Pancreas (tissue), 10 donors: ENCODE results near the gene SLTM. TPM values are rescaled to one million over a fixed set of nuclear protein-coding genes. Genes with fewer than 3 reads are reported as not detected.
"Not testable (repeated sequence)": the region's sequence is repeated elsewhere in the genome, so short reads cannot be mapped to it uniquely, and the experiment has no call there.

Source experiments
- ATAC-seq, 4 donors: fragments of 200-7000 bp; cut with Tn5 transposase; one replicate each; pipeline versions ENCODE4 v1.8.0 to v1.9.1; 2020; ENCODE audit warnings: mild to moderate bottlenecking in 4 of 4, moderate library complexity in 4 of 4
- DNase-seq, 6 donors: peaks; one replicate each; pipeline ENCODE4 v3.0.0-alpha.2; 2020
- FAIRE-seq: peaks from 2 replicates; lab custom pipeline; 2012; peaks lifted over from hg19 to GRCh38; lab: Jason Lieb, UNC
- H3K27ac ChIP-seq, 4 donors: fragments of 200-600 bp; sonication (generic); 1 replicate in 3 of 4; 2 replicates in 1 of 4; pipeline versions ENCODE4 v1.5.0 to v1.8.0; 2020
- H3K27me3 ChIP-seq, 4 donors: fragments of 200-600 bp; one replicate each; pipeline ENCODE4 v1.8.0; 2021
- H3K36me3 ChIP-seq, 3 donors: fragments of 200-600 bp; sonication (generic) in 1 of 3; one replicate each; pipeline versions ENCODE4 v1.5.0 to v1.8.0; 2020 to 2021
- H3K4me1 ChIP-seq, 3 donors: fragments of 200-600 bp; one replicate each; pipeline ENCODE4 v1.8.0; 2021
- H3K4me3 ChIP-seq, 4 donors: fragments of 200-600 bp; sonication (generic) in 2 of 4; one replicate each; pipeline versions ENCODE4 v1.5.0 to v1.8.0; 2020 to 2021
- H3K9me3 ChIP-seq, 4 donors: fragments of 200-600 bp; one replicate each; pipeline ENCODE4 v1.8.0; 2021
- WGBS, 2 donors: extraction: QIAGEN DNeasy Blood & Tissue Kit; methylation state at CpG; one replicate each; pipeline ENCODE4 v1.1.7; 2013; 5-methylcytosine and 5-hydroxymethylcytosine counted together
- intact Hi-C, 3 donors: fragments of 100-400 bp; cut with DNase I; formaldehyde crosslinking; loops; one replicate each; pipeline versions ENCODE4 v1.11.1 to v1.14.2; 2022
- polyA plus RNA-seq, 2 donors: library from polyadenylated mRNA; stranded (reverse); fragments of 200-250 nt; gene quantifications; one replicate each; pipeline ENCODE4 v1.2.3, GENCODE V29; 2013
- total RNA-seq, 6 donors: library from RNA; stranded (reverse); fragmentation: NEBNext Ultra II Directional in 4 of 6; extraction: Animal tissue kit (Norgen Biotek cat#: 25700) in 4 of 6; gene quantifications; one replicate each; pipeline versions ENCODE4 v1.2.1 to v1.2.4, GENCODE V29; 2021 to 2023
- TF ChIP-seq, protein P1 (sequence below), 4 donors: fragments of 200-600 bp; sonication (generic) in 3 of 4; IDR thresholded peaks; one replicate each; pipeline versions ENCODE4 v1.5.0 to v1.8.0; 2021; ENCODE audit warnings: antibody characterized with exemption in 4 of 4
- donor health status: healthy with polysubstance abuse.
- donor health status: DM: no; HTN: no; CAD: no; lungs with moderate emphysema.
- donor health status: DM: no; HTN: no; CAD: no.
- donor health status: control.
- donor health status: control.
- donor health status: Bipolar disorder and iron deficiency.
- donor health status: DM: yes; HTN: yes; CAD: no.
- donor health status: DM: no; HTN: no; CAD: no.
- donor health status: DM: no; HTN: no; CAD: no.
- donor health status: DM: yes; HTN: yes; CAD: no.

SLTM gene
- total and polyA plus RNA-seq, 8 donors, result 25.2 to 49.6 (median 33.3) TPM

GRCh38 chr15:58923696-58924300 lies 9.7 kb downstream of the SLTM start:
- FAIRE-seq, result no peak

DNA sequence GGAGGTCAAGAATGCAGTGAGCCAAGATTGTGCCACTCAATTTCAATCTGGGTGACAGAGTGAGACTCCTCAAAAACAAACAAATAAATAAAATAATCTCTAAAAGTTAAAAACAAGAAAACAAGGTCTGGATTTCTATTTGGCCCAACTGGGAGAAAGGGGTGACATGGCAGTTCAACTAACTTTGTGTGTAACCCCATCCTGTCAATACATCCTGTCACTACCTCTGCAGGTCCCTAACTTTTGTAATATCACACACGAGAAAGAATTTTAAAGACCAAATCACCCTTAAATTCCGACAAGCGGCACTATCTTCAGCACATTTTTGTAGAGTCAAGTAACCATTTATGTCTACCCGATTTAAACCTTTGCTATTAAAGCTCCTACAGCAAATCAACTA lies 10.2 kb downstream of the SLTM start:
- FAIRE-seq (no peak), DNase-seq (no peak)
- intact Hi-C loops, result no loop called here

More at GRCh38 chr15:58923696-58924300, 9.7 kb downstream of the SLTM start:
- intact Hi-C loops, result no loop called here
- TF ChIP-seq, protein P1, sequence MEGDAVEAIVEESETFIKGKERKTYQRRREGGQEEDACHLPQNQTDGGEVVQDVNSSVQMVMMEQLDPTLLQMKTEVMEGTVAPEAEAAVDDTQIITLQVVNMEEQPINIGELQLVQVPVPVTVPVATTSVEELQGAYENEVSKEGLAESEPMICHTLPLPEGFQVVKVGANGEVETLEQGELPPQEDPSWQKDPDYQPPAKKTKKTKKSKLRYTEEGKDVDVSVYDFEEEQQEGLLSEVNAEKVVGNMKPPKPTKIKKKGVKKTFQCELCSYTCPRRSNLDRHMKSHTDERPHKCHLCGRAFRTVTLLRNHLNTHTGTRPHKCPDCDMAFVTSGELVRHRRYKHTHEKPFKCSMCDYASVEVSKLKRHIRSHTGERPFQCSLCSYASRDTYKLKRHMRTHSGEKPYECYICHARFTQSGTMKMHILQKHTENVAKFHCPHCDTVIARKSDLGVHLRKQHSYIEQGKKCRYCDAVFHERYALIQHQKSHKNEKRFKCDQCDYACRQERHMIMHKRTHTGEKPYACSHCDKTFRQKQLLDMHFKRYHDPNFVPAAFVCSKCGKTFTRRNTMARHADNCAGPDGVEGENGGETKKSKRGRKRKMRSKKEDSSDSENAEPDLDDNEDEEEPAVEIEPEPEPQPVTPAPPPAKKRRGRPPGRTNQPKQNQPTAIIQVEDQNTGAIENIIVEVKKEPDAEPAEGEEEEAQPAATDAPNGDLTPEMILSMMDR (IDR thresholded peaks at IDR 0.05), result no peak
- peak overlapping the region in 1 of 4 donors; percentile 7 for H3K27ac ChIP-seq
- ATAC-seq (peak in 1 of 4 donors; percentile 18), DNase-seq (no peak)
- no peak overlapping the region for H3K4me3 ChIP-seq
- no peaks in the 10 kb centered on the region for H3K27me3 ChIP-seq
- no peaks in the 10 kb centered on the region for H3K9me3 ChIP-seq
- peaks cover 0 to 12% (median 5%) of the 10 kb centered on the region in 3 donors for H3K36me3 ChIP-seq
- H3K4me1 ChIP-seq, result peaks cover 0 to 3% (median 0%) of the 10 kb centered on the region in 3 donors
- WGBS, 2 donors, result 91 to 92% methylated on average over 10 of the region's 10 CpGs

GRCh38 chr15:58921267-58921790 lies 12.2 kb downstream of the SLTM start:
- FAIRE-seq (no peak), DNase-seq (no peak), ATAC-seq (no peak)
- H3K36me3 ChIP-seq, result no peaks in the 10 kb centered on the region
- H3K27me3 ChIP-seq, result no peaks in the 10 kb centered on the region
- TF ChIP-seq, protein P1 (IDR thresholded peaks at IDR 0.05), result no peak
- H3K4me3 ChIP-seq, result no peak overlapping the region
- peaks cover 0 to 3% (median 0%) of the 10 kb centered on the region in 3 donors for H3K4me1 ChIP-seq
- intact Hi-C loops, result no loop called here
- H3K27ac ChIP-seq, result no peak overlapping the region
- 80 to 82% methylated on average over 4 of the region's 4 CpGs for WGBS, 2 donors
- no peaks in the 10 kb centered on the region for H3K9me3 ChIP-seq

More for the DNA sequence above, 10.2 kb downstream of the SLTM start:
- TF ChIP-seq, protein P1 (IDR thresholded peaks at IDR 0.05), result no peak
- no peaks in the 10 kb centered on the region for H3K9me3 ChIP-seq
- no peak overlapping the region for H3K4me3 ChIP-seq
- ATAC-seq, result no peak
- H3K27me3 ChIP-seq, result no peaks in the 10 kb centered on the region
- peaks cover 0 to 3% (median 0%) of the 10 kb centered on the region in 3 donors for H3K4me1 ChIP-seq
- H3K36me3 ChIP-seq, result peaks cover 0 to 10% (median under 1%) of the 10 kb centered on the region in 3 donors
- WGBS, 2 donors, result 90% methylated on average over 4 of the region's 4 CpGs
- H3K27ac ChIP-seq, result peak overlapping the region in 1 of 4 donors; percentile 7

DNA sequence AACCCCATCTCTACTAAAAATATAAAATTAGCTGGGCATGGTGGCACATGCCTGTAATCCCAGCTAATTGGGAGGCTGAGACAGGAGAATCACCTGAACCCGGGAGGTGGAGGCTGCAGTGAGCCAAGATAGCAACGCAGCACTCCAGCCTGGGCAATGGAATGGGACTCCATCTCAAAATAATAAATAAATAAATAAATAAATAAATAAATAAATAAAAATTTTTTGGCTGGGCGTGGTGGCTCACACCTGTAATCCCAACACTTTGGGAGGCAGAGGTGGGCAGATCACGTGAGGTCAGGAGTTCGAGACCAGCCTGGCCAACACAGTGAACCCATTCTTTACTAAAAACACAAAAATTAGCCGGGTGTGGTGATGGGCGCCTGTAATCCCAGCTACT lies 13.0 kb downstream of the SLTM start:
- H3K36me3 ChIP-seq, DNase-seq, ATAC-seq, H3K4me3 ChIP-seq, H3K9me3 ChIP-seq, H3K27me3 ChIP-seq, FAIRE-seq, H3K4me1 ChIP-seq, intact Hi-C loops, H3K27ac ChIP-seq: not testable (repeated sequence)
- 93 to 100% methylated on average over 7 of the region's 7 CpGs for WGBS, 2 donors

DNA sequence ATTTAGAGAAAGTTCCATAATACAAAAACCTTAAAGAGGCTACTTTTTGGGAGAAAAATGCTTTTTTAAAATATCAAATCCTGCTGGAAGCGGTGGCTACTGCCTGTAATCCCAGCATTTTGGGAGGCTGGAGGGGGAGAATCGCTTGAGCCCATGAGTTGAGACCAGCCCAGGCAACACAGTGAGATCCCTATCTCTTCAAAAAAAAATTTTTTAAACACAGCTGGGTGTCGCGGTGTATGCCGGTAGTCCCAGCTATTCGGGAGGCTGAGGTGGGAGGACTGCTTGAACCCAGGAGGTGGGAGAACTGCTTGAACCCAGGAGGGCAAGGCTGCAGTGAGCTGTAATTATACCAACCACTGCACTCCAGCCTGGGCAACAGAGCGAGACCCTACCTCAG lies 14.2 kb downstream of the SLTM start:
- no peaks in the 10 kb centered on the region for H3K27me3 ChIP-seq
- no peak overlapping the region for H3K27ac ChIP-seq
- H3K9me3 ChIP-seq, result no peaks in the 10 kb centered on the region
- intact Hi-C loops, result no loop called here
- no peak for ATAC-seq
- H3K4me1 ChIP-seq, result peaks cover 0 to 3% (median 0%) of the 10 kb centered on the region in 3 donors
- no peak for DNase-seq
- no peaks in the 10 kb centered on the region for H3K36me3 ChIP-seq
- TF ChIP-seq, protein P1 (IDR thresholded peaks at IDR 0.05), result no peak
- no peak overlapping the region for H3K4me3 ChIP-seq
- 95 to 97% methylated on average over 7 of the region's 7 CpGs for WGBS, 2 donors
- no peak for FAIRE-seq
